Measurements from ENCODE around the gene LAD1.

Gene LAD1

GRCh38 chr1:201399018-201399351 is at the start of gene LAD1:
LAD1 (minus strand) TSS chr1:201399324; CDS start chr1:201399306, 18 bp downstream.
- no peak for FAIRE-seq

DNA sequence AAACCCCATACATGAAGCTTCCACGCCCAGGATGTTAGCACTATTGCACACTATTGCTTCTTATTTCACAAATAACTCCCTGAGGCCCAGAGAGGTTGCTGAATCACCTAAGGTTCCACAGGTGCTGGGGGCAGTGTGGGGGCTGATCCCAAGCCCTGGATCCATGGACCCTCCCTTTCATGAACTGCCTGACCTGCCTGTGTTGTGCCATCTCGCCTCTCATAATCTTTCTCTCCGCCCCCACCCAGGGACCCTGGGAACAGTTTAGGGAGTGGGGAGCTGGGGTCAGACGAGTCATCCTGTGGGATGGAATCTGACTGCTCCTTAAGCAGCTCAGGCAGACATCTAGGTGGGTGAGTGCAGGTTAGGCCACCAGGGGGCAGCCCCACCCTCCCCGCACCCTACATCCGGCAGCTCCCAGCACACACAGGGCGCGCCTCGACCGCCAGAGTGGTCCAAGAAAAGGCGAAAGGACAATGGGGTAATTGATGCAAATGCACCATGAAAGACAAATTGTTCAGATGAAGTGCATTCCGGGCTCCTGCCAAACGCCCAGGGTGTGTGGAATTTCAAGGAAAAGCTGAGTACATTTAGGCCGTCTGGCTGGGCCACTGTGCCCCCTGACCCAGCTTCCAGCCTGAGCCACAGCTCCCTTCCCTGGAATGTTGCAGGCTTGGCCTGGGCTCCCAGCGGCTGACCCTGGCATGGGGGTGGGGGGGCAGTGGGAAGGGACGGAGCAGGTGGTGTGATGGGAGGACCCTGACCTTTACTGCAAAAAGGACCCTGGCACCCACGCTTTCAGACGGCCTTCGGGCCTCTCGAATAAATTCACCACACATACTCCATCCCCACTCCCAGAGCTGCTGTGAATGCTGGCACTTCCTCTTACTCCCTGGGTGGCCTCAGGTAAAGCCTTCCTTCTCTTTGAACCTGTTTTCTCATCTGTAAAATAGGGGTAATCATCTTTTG is 49.1 kb upstream of the LAD1 start:
- no peak for FAIRE-seq

GRCh38 chr1:201445310-201445709 is 46.2 kb upstream of the LAD1 start:
- no peak for FAIRE-seq

DNA sequence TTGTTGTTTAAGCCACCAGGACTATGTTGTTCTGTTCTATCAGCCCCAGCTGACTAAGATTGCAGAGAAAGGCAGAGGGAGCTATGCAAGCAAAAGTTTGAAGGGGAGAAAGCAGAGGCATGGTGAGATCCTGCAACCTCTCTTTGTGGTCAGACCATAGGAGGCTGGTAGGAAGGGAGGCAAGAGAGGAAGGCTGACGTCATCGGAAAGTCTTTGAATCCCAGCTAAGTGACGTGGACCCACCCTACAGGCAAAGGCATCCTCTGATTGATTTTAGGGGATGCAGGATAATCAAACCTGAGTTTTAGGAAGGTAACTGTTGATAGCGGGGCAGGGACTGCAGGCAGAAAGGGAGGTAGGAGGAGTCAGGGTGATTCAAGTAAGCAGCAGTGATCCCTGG is 45.7 kb upstream of the LAD1 start:
- FAIRE-seq: no peak

DNA sequence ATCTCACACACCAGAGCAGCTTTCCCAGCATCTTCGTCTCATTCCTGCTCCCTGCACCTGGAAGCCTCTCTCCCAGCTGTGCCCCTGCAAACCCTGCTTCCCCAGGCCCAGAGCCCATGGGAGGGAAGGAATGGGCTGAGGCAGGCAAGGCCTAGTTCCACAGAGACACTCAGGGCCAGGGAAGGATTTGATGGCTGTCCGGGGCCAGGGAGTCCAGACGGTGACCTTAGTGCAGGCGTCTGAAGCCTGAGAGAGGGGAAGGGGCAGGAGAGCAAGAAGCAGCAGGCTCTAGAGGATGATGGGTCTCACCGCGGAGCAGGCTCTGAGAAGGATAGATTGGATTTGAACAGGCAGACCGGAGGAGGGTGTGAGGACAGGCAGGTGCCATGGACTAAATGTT is 44.6 kb upstream of the LAD1 start:
- FAIRE-seq: no peak

DNA sequence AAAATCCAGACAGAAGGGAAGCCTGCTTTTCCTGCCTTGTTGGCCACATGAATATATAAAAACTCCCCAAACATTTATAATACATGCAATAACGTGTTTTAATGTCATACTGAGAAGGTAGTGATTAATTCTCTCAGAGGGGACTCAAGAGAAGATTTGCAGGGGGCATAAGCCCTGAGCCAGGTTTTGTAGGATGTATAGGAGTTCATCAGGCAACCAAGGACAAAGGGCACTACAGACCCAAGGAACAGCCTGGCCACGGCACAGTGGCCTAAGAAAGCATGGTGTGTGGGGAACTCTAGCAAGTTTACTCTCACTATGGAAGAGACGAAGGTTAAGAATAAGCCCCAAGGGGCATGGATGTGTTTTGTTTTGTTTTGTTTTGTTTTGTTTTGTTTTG is 37.8 kb upstream of the LAD1 start:
- no peak for FAIRE-seq

DNA sequence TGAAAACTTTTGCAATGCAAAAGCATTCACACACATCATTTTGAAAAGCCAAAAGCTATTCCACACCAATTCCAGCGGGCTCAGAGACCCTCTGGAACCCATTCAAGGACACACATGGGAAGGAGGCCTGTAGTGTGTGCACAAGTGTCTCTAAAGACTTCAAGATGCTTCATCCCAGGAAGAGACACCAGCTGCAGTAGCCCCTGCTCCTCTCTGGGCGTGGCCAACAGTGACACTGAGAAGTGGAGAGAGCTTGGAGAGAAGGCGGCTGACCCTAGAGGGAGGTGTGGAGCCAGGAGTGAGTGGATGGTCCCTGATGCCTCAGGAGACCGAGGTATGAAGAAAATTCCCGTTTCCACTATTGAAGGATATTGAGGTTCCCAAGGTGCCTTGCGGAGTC is 37.3 kb upstream of the LAD1 start:
- FAIRE-seq: no peak

DNA sequence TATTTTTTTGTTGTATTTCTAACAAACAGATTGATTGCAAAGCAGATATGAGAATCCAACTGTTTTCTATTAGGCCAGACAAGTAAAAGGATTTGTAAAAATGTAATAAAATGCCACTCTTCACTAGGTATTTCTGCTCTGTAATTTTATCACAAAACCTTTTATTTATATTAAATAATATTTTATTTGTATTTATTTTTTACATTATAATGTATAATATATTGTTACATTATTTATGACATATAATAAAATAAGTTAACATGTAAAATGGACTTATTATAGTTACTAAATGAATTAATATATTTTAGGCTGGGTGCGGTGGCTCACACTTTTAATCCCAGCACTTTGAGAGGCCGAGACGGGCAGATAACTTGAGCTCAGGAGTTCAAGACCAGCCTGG is 35.1 kb upstream of the LAD1 start:
- FAIRE-seq: no peak

GRCh38 chr1:201433609-201434008 is 34.5 kb upstream of the LAD1 start:
- no peak for FAIRE-seq

DNA sequence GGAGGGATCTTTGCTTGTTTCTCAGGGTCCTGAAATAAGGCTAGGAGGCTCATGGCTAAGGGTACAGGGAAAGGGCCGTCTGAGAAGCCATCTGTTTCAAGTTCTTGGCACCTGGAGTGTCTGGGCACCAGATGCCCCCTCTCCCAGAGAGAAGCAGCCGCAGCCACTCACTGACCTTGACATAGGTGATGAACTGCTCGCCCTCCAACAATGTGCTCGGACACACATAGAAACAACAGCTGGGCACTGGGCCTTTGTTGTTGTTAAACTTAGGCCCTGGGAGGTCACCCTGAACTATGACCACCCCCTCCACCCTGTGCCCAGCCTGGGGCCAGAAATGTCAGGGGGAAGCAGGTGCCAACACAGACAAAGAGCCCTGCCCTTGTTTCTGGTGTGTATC is 31.7 kb upstream of the LAD1 start:
- no peak for FAIRE-seq

GRCh38 chr1:201429736-201430501 is 30.8 kb upstream of the LAD1 start:
- FAIRE-seq: no peak

GRCh38 chr1:201427963-201428362 is 28.8 kb upstream of the LAD1 start:
- FAIRE-seq: no peak

- FAIRE-seq: no peak
These were observed 27.6 kb upstream of the LAD1 start for GRCh38 chr1:201426479-201427310.

- FAIRE-seq: no peak
These were observed 25.0 kb upstream of the LAD1 start for GRCh38 chr1:201424146-201424545.

GRCh38 chr1:201423655-201424054 is 24.5 kb upstream of the LAD1 start:
- no peak for FAIRE-seq

DNA sequence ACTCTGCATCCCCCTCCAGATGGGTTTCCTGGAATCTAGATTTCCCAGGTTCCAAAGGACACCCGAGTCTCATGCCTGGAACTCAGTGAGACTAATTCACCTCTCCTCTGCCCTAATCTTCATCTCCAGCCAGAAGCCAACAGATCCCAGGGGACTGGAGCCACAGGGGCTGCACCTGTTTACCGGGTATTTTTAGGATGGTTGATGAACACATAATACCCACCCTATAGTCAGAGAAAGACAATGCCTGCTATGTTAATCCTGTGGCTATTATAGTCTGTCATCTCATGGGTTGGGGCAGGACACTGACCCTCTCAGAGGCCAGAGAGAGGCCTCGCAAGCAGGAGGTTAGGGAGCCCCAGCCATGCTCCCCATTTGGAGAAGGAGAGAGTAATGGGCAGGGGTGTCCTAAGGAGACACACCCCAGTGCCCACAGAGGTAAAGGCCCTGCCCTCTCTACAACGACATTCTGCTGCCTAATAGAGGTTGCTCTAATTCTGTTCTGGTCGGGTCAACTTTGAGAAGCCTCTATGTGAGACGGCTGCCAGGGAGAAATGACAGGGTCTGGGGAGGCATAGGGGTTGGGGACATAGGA is 23.4 kb upstream of the LAD1 start:
- no peak for FAIRE-seq

GRCh38 chr1:201422026-201422425 is 22.9 kb upstream of the LAD1 start:
- FAIRE-seq: no peak

DNA sequence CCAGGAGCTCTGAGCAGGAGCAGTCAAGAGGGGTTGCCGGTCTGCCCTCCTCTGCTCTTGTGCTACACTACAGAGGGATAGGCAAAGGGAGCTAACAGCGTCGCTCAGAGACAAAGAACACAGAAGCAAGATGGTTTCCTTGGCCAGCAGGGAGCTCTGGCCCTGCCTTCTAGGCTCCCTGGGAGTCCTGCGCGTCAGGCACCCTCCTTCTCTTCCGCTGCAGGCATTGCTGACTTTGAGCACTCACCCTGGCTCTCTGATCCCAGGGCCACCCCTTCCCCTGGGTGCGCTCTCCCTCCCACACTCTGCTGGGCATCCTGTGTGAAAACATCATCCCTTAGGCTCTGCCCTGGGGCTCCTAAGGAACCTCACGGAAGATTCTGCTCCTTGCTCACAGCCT is 21.9 kb upstream of the LAD1 start:
- FAIRE-seq: no peak

DNA sequence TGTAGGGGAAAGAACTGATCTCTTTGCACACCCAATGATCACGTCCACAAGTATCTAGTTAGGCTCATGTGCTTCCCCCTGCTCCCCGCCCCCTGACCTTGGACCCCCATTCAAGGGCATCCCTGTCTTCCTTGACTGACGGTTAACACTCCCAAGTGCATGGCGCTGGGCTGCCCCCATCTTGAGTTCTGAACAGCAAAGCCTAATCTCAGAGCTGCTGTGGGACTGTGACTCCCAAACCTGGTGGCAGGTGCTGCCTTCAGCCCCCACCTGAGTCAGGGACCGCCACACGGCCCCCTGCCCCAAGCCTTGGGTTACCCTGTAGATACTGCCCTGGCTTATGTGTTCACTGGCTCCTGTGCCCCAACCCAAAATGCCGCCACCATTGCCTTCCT is 21.5 kb upstream of the LAD1 start:
- no peak for FAIRE-seq

GRCh38 chr1:201419746-201420607 is 20.9 kb upstream of the LAD1 start:
- no peak for FAIRE-seq

- no peak for FAIRE-seq
These were observed 20.1 kb upstream of the LAD1 start for GRCh38 chr1:201419256-201419655.

GRCh38 chr1:201418461-201418860 is 19.3 kb upstream of the LAD1 start:
- FAIRE-seq: no peak
